ENCODE measurements around the gene TBX6. TPM values are rescaled to one million over a fixed set of nuclear protein-coding genes. Genes with fewer than 3 reads are reported as not detected.

Gene TBX6
- total RNA-seq, 1 experiment from 2014 or later: 3.6 TPM

- no peak for DNase-seq
- H3K27me3 Mint-ChIP-seq (ENCODE audit: unreplicated experiment): no peaks in the 10 kb centered on the region
- peaks cover 31% of the 10 kb centered on the region for H3K4me1 Mint-ChIP-seq (ENCODE audit: low read depth, unreplicated experiment)
- no peaks in the 10 kb centered on the region for H3K9me3 Mint-ChIP-seq (ENCODE audit: low read depth, unreplicated experiment)
- CTCF ChIA-PET: interaction anchor here (0.9 to 1.8 kb wide), 2 partner anchors 12 to 14 kb away, joined by 3 to 4 read pairs; partner anchors contain the start of gene ALDOA
- peak overlapping the region; percentile 76 for H3K4me3 Mint-ChIP-seq (ENCODE audit: low read depth, unreplicated experiment)
- BruUV-seq (replicated peaks): TSS peak; percentile 59
- H3K36me3 Mint-ChIP-seq (ENCODE audit: insufficient read depth, unreplicated experiment): peaks cover 38% of the 10 kb centered on the region
- intact Hi-C loops (cut with micrococcal nuclease; ENCODE audit: unreplicated experiment): no loop called here
- H3K27ac Mint-ChIP-seq (ENCODE audit: unreplicated experiment): peak overlapping the region; percentile 69
- TF ChIP-seq, protein P1, sequence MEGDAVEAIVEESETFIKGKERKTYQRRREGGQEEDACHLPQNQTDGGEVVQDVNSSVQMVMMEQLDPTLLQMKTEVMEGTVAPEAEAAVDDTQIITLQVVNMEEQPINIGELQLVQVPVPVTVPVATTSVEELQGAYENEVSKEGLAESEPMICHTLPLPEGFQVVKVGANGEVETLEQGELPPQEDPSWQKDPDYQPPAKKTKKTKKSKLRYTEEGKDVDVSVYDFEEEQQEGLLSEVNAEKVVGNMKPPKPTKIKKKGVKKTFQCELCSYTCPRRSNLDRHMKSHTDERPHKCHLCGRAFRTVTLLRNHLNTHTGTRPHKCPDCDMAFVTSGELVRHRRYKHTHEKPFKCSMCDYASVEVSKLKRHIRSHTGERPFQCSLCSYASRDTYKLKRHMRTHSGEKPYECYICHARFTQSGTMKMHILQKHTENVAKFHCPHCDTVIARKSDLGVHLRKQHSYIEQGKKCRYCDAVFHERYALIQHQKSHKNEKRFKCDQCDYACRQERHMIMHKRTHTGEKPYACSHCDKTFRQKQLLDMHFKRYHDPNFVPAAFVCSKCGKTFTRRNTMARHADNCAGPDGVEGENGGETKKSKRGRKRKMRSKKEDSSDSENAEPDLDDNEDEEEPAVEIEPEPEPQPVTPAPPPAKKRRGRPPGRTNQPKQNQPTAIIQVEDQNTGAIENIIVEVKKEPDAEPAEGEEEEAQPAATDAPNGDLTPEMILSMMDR (IDR thresholded peaks at IDR 0.05; ENCODE audit: unreplicated experiment): no peak
Measured at GRCh38 chr16:30053376-30054015, 38.2 kb downstream of the TBX6 start.

DNA sequence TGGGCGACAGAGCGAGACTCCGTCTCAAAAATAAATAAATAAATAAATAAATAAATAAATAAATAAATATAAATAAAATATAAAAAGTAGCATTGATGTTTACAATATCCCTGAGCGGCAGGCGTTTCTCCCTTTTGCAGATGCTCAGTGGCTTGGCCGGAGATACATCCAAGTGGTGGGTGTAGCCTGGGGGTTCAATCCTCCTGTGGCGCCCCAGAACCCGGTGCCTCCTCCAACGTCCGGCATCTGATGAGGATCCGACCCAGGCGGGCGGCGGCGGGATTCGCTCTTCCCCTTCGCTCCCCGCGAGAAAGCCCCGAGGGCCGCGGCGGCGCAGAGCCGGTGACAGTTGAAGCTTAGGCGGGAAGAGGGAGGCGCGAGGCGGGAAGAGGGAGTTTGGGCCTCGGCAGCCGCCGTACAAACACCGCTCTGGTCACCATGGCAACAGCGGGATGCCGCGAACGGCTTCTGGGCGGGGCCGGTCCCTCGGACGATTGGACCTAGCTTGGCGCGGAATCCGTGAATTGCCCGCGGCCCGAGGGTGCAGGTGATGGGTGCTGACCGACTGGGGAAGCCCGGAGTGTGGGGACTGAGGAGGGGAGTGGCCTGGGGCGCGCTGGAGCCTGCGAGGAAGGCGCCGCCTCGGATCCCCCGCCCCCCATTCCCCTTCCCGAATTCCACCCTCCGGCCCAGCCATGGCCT lies 38.9 kb downstream of the TBX6 start:
- peak overlapping the region; percentile 69 for H3K27ac Mint-ChIP-seq (ENCODE audit: unreplicated experiment)

DNA sequence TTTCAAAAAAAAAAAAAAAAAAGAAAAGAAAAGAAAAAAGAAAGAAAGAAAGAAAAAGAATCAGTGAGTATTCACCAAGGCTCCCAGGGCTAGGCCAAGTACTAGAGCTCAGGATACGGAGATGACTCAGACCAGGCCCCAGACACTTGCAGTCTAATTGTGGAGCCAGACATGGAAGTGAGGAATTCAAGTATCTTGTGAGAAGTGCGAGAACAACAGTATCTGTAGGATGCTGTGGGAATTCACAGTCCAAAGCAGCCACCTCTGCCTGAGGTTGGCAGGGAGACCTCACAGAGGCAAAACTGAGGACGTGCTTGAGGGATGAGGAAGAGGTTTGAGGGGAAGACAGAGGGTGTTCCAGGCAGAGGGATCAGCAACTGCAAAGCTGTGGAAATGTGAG lies 40.2 kb downstream of the TBX6 start:
- no TSS peak for BruUV-seq (replicated peaks)
- TF ChIP-seq, protein P1 (IDR thresholded peaks at IDR 0.05; ENCODE audit: unreplicated experiment): no peak
- CTCF ChIA-PET: interaction anchor here (0.7 to 1.8 kb wide), 2 partner anchors 12 to 355 kb away, joined by 3 read pairs; no protein-coding TSS in a partner anchor
- no peak overlapping the region for H3K27ac Mint-ChIP-seq (ENCODE audit: unreplicated experiment)
- peak overlapping the region; percentile 45 for H3K4me3 Mint-ChIP-seq (ENCODE audit: low read depth, unreplicated experiment)
- H3K36me3 Mint-ChIP-seq (ENCODE audit: insufficient read depth, unreplicated experiment): peaks cover 36% of the 10 kb centered on the region
- intact Hi-C loops (cut with micrococcal nuclease; ENCODE audit: unreplicated experiment): no loop called here
- H3K4me1 Mint-ChIP-seq (ENCODE audit: low read depth, unreplicated experiment): peaks cover 31% of the 10 kb centered on the region
- no peaks in the 10 kb centered on the region for H3K27me3 Mint-ChIP-seq (ENCODE audit: unreplicated experiment)
- no peak for DNase-seq
- H3K9me3 Mint-ChIP-seq (ENCODE audit: low read depth, unreplicated experiment): no peaks in the 10 kb centered on the region

More for the DNA sequence above, 38.9 kb downstream of the TBX6 start:
- TSS peak; percentile 67 for BruUV-seq (replicated peaks)
- peaks cover 31% of the 10 kb centered on the region for H3K4me1 Mint-ChIP-seq (ENCODE audit: low read depth, unreplicated experiment)
- peak; percentile 98 for DNase-seq
- peaks cover 36% of the 10 kb centered on the region for H3K36me3 Mint-ChIP-seq (ENCODE audit: insufficient read depth, unreplicated experiment)
- TF ChIP-seq, protein P1 (IDR thresholded peaks at IDR 0.05; ENCODE audit: unreplicated experiment): no peak
- H3K4me3 Mint-ChIP-seq (ENCODE audit: low read depth, unreplicated experiment): peak overlapping the region; percentile 76
- no peaks in the 10 kb centered on the region for H3K9me3 Mint-ChIP-seq (ENCODE audit: low read depth, unreplicated experiment)
- intact Hi-C loops (cut with micrococcal nuclease; ENCODE audit: unreplicated experiment): no loop called here
- CTCF ChIA-PET: interaction anchor here (0.9 to 1.8 kb wide), 2 partner anchors 13 kb away, joined by 3 to 4 read pairs; partner anchors contain the start of gene ALDOA
- H3K27me3 Mint-ChIP-seq (ENCODE audit: unreplicated experiment): no peaks in the 10 kb centered on the region

DNA sequence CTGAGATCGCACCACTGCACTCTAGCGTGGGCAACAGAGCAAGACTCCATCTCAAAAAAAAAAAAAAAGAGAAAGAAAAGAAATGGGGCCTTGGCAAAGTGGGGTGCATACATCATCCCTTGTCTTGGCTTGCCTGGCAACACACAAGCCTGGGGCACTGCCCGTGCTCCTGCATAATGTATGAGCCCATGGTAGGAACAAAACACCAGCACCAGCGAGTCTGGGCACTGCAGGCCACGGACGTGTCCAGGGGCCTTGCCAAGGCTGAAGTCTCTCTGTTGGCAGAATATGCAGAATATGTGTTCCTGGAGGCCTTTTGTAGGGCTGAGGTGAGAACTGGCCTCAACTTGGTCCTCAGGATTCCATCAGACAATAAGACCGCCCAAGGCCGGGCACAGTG lies 41.9 kb downstream of the TBX6 start:
- Mint-ChIP-seq H3K27me3 (ENCODE audit: unreplicated experiment) (no peaks in the 10 kb centered on the region), H3K36me3 (ENCODE audit: insufficient read depth, unreplicated experiment) (peaks cover 31% of the 10 kb centered on the region), H3K27ac (ENCODE audit: unreplicated experiment) (no peak overlapping the region), H3K4me1 (ENCODE audit: low read depth, unreplicated experiment) (peaks cover 41% of the 10 kb centered on the region), H3K9me3 (ENCODE audit: low read depth, unreplicated experiment) (no peaks in the 10 kb centered on the region), H3K4me3 (ENCODE audit: low read depth, unreplicated experiment) (no peak overlapping the region)
- TF ChIP-seq, protein P1 (IDR thresholded peaks at IDR 0.05; ENCODE audit: unreplicated experiment): no peak
- CTCF ChIA-PET: interaction anchor here (0.7 kb wide), 1 partner anchor 249 kb away, joined by 4 read pairs; no protein-coding TSS in a partner anchor
- intact Hi-C loops (cut with micrococcal nuclease; ENCODE audit: unreplicated experiment): no loop called here
- no peak for DNase-seq
- no TSS peak for BruUV-seq (replicated peaks)
